Gastrocnemius medialis (tissue), 4 donors: ENCODE measurements around the gene POP5. TPM values are rescaled to one million over a fixed set of nuclear protein-coding genes. Genes with fewer than 3 reads are reported as not detected.

Experiments used
- ATAC-seq, 2 donors: fragments of 150-250 bp; one replicate each; pipeline ENCODE4 v1.9.1; 2016
- DNase-seq, 2 donors: peaks; one replicate each; pipeline ENCODE4 v3.0.0-alpha.2; 2019
- H3K27ac ChIP-seq, 4 donors: fragments of 200-600 bp; sonication (generic); 1 replicate in 1 of 4; 2 replicates in 3 of 4; pipeline ENCODE4 v1.5.1; 2016 to 2018; ENCODE audit warnings: mild to moderate bottlenecking in 2 of 4, moderate library complexity in 1 of 4
- H3K27me3 ChIP-seq, 3 donors: fragments of 200-600 bp; sonication (generic) in 2 of 3; 1 replicate in 1 of 3; 2 replicates in 2 of 3; pipeline versions ENCODE4 v1.5.1 to v1.6.0; 2016 to 2019; ENCODE audit warnings: mild to moderate bottlenecking in 1 of 3, moderate library complexity in 1 of 3
- H3K36me3 ChIP-seq, 2 donors: fragments of 200-600 bp; sonication (generic) in 1 of 2; one replicate each; pipeline ENCODE4 v1.5.1; 2017 to 2018
- H3K4me1 ChIP-seq, 2 donors: fragments of 200-600 bp; sonication (generic) in 1 of 2; one replicate each; pipeline ENCODE4 v1.5.1; 2016 to 2017; ENCODE audit warnings: mild to moderate bottlenecking in 2 of 2
- H3K4me3 ChIP-seq, 4 donors: fragments of 200-600 bp; sonication (generic) in 3 of 4; 1 replicate in 1 of 4; 2 replicates in 3 of 4; pipeline ENCODE4 v1.5.1; 2016 to 2019; ENCODE audit warnings: mild to moderate bottlenecking in 2 of 4
- H3K9me3 ChIP-seq, 3 donors: fragments of 200-600 bp; sonication (generic) in 2 of 3; 1 replicate in 1 of 3; 2 replicates in 2 of 3; pipeline ENCODE4 v1.5.1; 2016 to 2019
- CTCF ChIP-seq, 5 experiments: fragments of 450-650 bp in 3 of 5; fragments of 200-600 bp in 2 of 5; sonication (generic) in 2 of 5; IDR thresholded peaks in 4 of 5; conservative IDR thresholded peaks in 1 of 5; 1 replicate in 4 of 5; 2 replicates in 1 of 5; pipeline ENCODE4 v1.5.1; 2016 to 2019; ENCODE audit warnings: antibody characterized with exemption in 5 of 5, mild to moderate bottlenecking in 3 of 5, moderate library complexity in 3 of 5
- POLR2A ChIP-seq, 2 donors: fragments of 450-650 bp; IDR thresholded peaks; one replicate each; pipeline ENCODE4 v1.6.1; 2017; ENCODE audit warnings: antibody characterized with exemption in 2 of 2, mild to moderate bottlenecking in 2 of 2, moderate library complexity in 2 of 2
- in situ Hi-C, 4 donors: fragments of 200-750 bp; cut with MboI; loops; one replicate each; pipeline versions ENCODE4 v1.15.0 to v1.8.0; 2017; ENCODE audit warnings: low sequenced_read_pairs in 4 of 4
- intact Hi-C: fragments of 100-400 bp; cut with DNase I; formaldehyde crosslinking; loops from one replicate; pipeline ENCODE4 v1.15.1; 2023; ENCODE audit warnings: low total_unique reads
- total RNA-seq, 4 donors: library from RNA; depleted of rRNA; stranded (reverse); fragments of >200 nt; gene quantifications; one replicate each; pipeline versions ENCODE4 v1.1.0 to v1.2.3, GENCODE V29; 2016

POP5 gene
- 10 to 100 TPM; 12.2 to 23.3 (median 15.2) TPM for total RNA-seq

GRCh38 chr12:120580787-120581723, at the start of gene POP5:
TSS of gene POP5 (minus strand) at chr12:120581402. CDS start at chr12:120581362, 40 bp downstream.
- Histone ChIP-seq H3K27me3 (no peaks in the 10 kb centered on the region), H3K27ac (peak within 1 kb of the TSS; percentile 68 to 86 (median 80)), H3K36me3 (peaks cover 0 to 38% of the 10 kb centered on the region in 2 donors), H3K4me1 (peaks cover 6 to 14% of the 10 kb centered on the region in 2 donors), H3K4me3 (peak within 1 kb of the TSS; percentile 84 to 94 (median 92)), H3K9me3 (no peaks in the 10 kb centered on the region)
- TF ChIP-seq POLR2A (IDR thresholded peaks at IDR 0.05) (peak; percentile 24 to 49), CTCF (IDR thresholded peaks at IDR 0.05 in 4 of 5, conservative IDR thresholded peaks at IDR 0.05 in 1 of 5) (no peak)
- ATAC-seq, result peak; percentile 97
- DNase-seq, result peak; percentile 96
- intact Hi-C loops, result loop anchor here (1.0 to 10.0 kb wide), 6 partner anchors 44 to 436 kb away; partner anchors contain the start of genes C12orf43, DYNLL1 and SPPL3
- in situ Hi-C loops, result loop anchor here (5.0 to 10.0 kb wide), 3 partner anchors 64 to 134 kb away; partner anchors contain the start of genes UNC119B (in 4 of the 4) and CABP1 (in 1 of the 4)

- intact Hi-C loops (no loop called here), in situ Hi-C loops (loop anchor here in 1 of 4 donors (25.0 kb wide), 1 partner anchor 482 kb away; no protein-coding TSS in a partner anchor)
- Histone ChIP-seq H3K36me3 (no peaks in the 10 kb centered on the region), H3K4me3 (no peak overlapping the region), H3K9me3 (no peaks in the 10 kb centered on the region), H3K4me1 (no peaks in the 10 kb centered on the region), H3K27ac (no peak overlapping the region), H3K27me3 (peaks cover 0 to 4% (median 0%) of the 10 kb centered on the region in 3 donors)
- DNase-seq, result no peak
- no peak for TF ChIP-seq POLR2A (IDR thresholded peaks at IDR 0.05)
- no peak for TF ChIP-seq CTCF (IDR thresholded peaks at IDR 0.05 in 4 of 5, conservative IDR thresholded peaks at IDR 0.05 in 1 of 5)
- no peak for ATAC-seq
Measured at GRCh38 chr12:120630104-120630892, 49.1 kb upstream of the POP5 start.

GRCh38 chr12:120628919-120629318, 47.7 kb upstream of the POP5 start:
- Histone ChIP-seq H3K36me3 (no peaks in the 10 kb centered on the region), H3K4me1 (no peaks in the 10 kb centered on the region), H3K9me3 (no peaks in the 10 kb centered on the region), H3K27me3 (peaks cover 0 to 4% (median 0%) of the 10 kb centered on the region in 3 donors), H3K27ac (no peak overlapping the region), H3K4me3 (no peak overlapping the region)
- intact Hi-C loops (no loop called here), in situ Hi-C loops (loop anchor here in 1 of 4 donors (25.0 kb wide), 1 partner anchor 483 kb away; no protein-coding TSS in a partner anchor)
- DNase-seq (no peak), ATAC-seq (no peak)
- TF ChIP-seq POLR2A (IDR thresholded peaks at IDR 0.05) (no peak), CTCF (IDR thresholded peaks at IDR 0.05 in 4 of 5, conservative IDR thresholded peaks at IDR 0.05 in 1 of 5) (no peak)

- intact Hi-C loops (no loop called here), in situ Hi-C loops (loop anchor here in 1 of 4 donors (25.0 kb wide), 1 partner anchor 487 kb away; no protein-coding TSS in a partner anchor)
- Histone ChIP-seq H3K9me3 (no peaks in the 10 kb centered on the region), H3K36me3 (no peaks in the 10 kb centered on the region), H3K4me3 (no peak overlapping the region), H3K27me3 (peaks cover 0 to 1% (median 0%) of the 10 kb centered on the region in 3 donors), H3K27ac (no peak overlapping the region), H3K4me1 (no peaks in the 10 kb centered on the region)
- TF ChIP-seq POLR2A (IDR thresholded peaks at IDR 0.05) (no peak), CTCF (IDR thresholded peaks at IDR 0.05 in 4 of 5, conservative IDR thresholded peaks at IDR 0.05 in 1 of 5) (no peak)
- DNase-seq (no peak), ATAC-seq (no peak)
Measured at GRCh38 chr12:120625557-120626419, 44.6 kb upstream of the POP5 start.
